Occipital lobe (tissue), 2 donors: ENCODE results near the gene PARD3B. TPM values are rescaled to one million over a fixed set of nuclear protein-coding genes. Genes with fewer than 3 reads are reported as not detected.

ENCODE experiments used
- DNase-seq: peaks from one replicate; lab custom pipeline; 2025; lab: John Stamatoyannopoulos, UW
- total RNA-seq: library from RNA; depleted of rRNA; stranded (reverse); fragments of >200 nt; gene quantifications from one replicate; pipeline ENCODE4 v1.2.3, GENCODE V29; 2014

The PARD3B gene
- total RNA-seq, 1 donor from 2014 or later = 5.6 TPM

DNA sequence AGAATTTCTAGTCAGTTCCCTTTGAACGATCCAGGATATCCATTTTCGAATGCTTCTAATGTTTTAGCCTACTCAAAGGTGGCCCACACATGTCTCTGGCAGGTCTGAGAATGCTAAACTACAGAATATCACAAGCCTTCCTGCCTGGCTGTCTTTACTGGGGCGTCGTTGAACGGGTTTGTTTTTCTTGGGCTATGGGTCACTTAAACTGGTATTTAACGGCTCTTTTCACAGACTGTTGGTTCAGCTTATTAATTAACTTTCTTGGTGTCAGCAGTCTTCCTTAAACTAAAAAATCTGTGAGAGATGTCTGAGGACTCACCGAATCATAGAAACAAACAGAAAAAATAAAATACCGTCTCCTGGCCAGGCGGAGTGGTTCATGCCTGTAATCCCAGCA, 573.9 kb downstream of the PARD3B start:
- DNase-seq = no peak

DNA sequence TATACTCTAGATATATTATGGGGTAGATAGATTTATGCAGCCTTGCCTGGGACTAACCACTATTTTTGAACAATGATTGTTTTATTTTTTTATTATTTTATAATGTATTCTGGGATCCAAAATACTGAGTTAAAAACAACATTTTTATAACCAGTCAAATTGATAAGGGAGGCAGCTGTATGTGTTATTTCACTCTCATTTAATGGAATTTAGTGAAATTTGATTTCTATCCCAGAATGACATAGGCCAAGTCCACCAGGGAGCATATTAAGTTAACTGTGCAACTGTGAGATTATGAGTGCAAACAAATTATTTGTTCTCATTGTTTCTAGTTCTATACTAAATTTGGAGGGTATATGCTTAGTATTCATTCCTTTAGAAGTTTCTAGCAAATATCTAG, 583.5 kb downstream of the PARD3B start:
- DNase-seq = no peak

DNA sequence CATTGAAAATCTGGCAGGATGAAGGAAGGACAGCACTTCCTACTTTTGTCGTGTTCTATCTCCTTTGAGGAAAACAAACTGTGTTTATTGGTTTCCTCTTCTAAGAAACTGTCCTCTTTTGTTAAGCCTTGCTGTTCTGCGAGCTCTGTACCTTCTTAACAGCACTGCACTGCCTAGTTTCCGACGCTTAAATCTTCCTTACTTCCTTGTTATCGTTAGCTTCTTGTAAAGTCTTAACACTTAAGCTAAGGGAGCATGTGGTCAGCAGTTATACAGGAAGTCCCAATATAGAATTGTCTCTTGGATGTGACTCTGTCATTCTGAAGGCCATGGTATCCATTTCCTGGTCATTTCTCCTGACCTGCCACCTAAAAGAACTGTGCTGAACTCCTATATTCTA, 584.3 kb downstream of the PARD3B start:
- no peak for DNase-seq

DNA sequence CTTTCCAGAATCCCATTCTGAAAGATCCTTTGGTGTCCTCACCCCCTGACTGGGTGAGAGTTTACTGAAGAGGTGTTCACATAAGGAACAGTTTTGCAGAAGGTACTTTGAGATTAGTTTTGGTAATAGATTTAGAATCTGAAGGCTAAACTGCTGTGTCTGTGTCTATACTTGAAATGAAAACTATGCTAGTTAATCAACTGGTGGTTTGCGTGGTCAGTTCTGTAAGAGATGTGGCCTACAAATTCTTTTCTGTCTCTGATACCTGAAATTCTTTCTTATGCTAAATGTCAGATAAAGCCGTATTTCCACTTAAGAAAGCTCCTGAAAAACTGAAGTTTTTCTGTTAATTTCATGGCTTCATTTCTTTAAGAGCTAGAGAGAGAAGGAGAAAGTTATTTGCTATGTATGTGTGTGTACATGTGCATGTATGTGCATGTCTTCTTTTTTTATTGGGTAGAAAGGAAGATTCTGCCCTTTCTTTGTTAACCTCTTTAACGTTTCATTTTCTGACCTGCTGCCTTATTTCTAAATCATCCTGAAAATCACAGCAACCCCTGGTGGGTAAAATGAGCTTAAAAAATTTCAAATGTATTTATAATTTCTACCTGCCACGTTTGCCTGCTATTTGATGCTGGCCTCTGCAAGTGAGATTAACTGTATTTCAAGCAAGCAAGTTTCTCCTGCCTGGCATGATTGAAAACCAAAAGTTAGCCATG, 585.0 kb downstream of the PARD3B start:
- DNase-seq = no peak

DNA sequence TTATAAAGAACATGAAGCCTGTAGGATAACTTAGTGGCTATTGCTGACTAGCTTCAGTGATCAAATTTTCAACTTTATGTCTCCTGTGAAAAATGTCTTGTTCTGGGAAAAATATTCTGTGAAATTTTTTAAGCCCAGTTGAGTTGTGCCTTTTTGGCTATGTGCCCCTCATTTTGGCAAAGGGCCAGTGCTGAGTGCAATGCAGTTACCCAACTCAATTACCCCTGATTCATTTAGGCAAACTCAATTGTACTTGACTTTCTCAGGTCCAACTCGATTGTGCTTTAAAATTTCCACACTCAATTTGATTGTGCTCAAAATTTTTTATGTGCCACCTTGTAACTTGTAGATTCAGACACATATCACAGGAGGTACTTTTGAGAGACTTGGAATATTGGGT, 588.3 kb downstream of the PARD3B start:
- DNase-seq = no peak

DNA sequence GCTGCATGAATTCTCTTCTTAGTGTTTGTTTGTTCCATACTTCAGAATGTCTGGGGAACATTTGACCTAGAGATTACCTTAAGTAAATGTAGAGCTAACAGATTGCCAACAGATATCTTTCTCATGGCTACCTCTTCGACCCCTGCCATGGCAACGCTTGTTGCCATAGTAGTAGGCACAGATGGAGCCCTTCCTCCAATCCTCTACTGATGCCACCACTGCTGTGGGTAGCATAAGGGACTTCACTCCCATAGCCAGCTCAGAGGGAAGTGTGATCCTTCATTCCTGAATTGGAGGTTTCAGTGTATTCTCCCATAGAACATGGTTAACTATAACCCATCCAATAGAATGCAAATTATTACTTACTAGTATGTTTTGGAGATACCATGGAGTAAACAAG, 593.5 kb downstream of the PARD3B start:
- DNase-seq = no peak

DNA sequence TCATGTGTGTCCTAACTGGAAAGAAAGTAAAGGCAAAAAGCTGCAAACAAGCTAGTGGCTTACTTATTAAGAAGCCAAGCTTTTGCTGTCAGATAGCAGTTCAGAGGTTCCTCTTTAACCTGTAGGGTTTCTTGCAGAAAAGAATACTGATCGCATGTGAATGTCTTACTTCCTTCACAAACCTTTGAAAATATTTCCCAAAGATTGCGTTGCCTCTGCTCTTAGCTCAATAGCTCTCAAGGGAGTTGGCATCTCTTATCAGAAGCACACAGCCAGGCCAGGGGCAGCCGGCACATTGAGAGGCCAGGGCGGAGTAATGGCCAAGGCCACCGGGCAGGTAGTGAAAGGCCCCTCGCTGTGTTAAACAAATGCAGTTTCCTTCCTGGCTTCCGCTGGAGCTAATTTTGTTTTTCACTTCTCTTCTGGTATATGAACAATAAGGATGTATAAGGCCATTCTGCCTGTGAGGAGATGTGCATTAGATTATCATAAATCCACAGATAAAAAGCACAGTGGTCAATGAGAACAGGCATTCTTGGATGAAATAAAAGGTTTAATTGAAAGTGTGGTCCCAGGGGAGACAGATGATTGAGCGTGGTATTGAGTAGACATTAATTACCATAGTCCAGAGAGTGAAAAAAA, 594.7 kb downstream of the PARD3B start:
- DNase-seq = no peak

DNA sequence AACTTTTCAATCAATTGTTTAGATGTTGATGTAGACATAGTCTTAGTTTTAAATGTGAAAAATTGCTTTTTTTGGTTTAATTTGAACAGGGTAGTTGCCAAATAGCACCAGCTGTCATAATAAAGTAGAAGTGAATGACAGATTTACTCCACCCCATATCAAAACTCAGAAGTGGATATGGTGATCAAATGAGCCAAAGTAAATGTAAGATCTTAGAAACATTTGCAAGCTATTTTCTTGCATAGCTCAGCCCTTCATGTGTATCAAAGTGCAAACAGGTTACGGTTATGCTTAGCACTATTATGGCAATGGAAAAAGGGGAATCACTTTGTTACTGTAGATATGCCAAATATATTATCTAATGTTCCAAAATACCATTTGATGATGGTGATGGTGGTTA, 596.1 kb downstream of the PARD3B start:
- no peak for DNase-seq

DNA sequence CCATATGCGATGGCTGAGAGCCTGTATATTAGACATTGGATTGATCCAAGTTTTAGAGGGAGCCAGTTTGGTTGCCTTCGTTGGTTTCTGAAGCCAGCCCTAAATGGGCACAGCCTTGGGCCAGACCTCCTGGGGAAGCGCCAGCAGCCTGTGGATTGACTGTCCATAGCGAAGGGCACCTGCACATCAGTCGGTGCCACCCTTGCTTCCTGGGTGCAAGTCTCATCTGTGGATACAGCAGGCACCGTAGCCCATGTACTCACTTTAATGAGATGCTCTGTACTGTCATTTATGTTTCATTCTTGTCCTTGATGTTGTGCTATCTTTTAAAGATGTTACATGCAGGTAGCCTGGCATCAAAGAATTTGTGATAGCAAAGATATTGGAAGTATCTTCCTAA, 600.6 kb downstream of the PARD3B start:
- no peak for DNase-seq

DNA sequence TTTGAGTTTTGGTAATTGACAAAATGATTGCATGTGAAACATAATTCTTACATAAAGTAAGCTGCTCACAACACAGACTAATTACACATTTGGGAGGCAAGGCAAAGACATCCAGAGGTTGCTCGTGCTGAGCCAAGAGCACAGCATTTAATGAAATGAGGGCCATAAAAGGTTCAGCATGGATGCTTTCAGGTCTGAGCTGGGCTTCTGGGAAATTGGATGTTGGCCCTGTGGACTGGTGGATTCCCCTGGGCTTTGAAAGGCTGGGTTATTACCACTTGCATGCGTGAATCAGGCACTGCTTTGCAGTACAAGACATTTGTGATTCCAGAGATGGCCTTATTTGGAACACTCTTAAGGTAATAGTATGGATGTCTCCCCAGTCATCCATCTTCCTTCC, 603.5 kb downstream of the PARD3B start:
- no peak for DNase-seq

DNA sequence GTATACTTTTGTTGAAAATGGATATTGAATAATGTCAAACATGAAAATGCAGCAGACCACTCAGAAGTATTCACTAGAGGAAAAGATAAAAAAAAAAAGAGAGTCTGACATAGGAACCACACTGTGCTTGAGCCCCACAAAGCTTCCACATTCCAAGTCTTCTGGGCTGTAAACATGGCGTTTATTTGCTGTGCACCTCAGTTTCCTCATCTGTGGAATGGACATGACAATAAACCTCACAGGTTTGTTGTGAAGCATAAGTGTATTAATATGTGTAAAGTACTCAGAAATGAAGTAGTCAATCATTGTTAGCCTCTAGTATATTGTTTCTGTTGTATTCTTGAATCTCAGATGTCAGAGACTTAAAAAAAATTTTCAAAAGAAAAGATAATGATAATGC, 611.2 kb downstream of the PARD3B start:
- no peak for DNase-seq

DNA sequence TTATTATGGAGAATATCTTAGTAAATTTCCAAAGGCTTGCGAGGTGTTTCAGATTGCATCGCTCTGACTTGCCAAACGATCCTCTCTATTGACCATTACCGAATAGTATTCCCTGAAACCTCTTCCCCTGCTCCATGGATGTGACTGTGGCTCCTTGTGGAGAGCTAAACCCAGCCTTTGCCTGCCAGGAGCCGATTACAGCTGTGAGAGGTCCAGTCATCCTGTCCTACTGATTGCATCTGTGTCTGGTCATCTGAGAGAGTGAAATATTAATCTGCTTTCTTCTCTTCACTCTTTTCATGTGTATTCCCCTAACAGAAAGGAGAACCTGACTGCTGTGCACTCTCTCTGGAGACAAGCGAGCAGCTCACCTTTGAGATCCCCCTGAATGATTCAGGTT, 613.1 kb downstream of the PARD3B start:
- no peak for DNase-seq

DNA sequence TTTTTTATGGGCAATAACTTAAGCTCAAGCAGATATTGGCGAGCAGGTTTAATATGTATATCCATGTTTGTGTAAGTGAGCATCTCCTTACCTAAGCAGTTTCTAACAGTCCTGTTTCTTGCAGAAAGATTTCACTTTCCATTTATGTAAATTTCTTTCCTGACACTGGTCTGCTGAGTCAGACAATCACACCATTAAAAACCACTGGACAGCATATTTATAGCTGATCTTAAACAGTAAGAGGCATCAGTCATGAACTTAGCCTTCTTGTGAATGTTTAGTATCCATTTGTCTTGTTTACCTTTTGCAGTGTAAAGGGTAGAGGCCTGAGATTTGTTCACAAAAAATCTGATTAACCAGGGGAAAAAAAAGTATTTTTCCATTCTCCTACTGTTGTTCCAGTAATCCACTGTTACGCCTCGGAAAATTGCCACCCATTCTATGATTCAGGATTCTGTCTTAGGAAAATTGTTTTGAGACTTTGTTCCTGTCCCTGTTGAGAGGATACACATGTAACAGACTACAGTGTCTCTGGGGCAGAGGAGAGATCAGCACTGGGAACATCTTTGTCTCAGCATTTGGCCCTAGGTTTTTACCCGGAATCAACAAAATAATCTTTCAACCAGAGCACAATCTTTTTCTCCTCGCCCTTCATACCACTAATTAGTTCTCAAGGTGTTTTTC, 616.0 kb downstream of the PARD3B start:
- no peak for DNase-seq

DNA sequence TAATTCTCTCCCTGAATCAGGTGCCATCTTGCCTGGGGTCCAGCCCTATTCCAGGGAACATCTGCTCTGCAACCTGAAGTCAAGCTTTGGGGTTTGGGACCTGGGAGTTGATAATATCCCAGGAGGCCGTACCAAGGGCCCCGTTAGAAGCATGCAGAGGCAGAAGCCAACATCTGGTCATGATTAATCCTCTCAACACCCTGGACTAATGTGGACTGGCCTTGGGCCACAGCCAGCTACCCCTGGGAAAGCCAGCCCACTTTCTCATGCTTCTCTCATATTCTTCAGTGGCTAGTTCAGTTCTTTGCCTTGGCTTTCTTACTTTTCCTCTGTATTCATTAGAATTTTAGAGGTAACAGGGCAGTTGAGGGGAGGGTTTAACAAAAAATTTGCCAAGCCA, 621.5 kb downstream of the PARD3B start:
- no peak for DNase-seq

DNA sequence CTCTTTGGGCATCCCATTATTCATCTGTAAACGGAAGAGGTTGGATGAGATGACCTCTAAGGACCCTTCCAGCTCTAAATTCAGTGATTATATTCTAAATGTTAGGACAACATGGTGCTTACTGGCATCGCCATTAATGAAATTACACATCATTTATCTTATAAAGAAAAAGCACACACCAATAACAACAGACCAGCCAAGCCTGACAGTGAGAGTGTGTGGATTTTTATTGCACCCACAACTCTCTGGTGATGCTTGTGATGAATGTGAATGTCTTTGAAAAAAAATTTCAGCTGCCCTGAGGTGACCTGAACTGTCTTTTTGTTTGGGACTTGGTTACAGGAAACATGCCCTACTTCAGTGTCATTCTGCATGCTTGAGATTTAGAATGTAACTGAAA, 623.7 kb downstream of the PARD3B start:
- DNase-seq = no peak

DNA sequence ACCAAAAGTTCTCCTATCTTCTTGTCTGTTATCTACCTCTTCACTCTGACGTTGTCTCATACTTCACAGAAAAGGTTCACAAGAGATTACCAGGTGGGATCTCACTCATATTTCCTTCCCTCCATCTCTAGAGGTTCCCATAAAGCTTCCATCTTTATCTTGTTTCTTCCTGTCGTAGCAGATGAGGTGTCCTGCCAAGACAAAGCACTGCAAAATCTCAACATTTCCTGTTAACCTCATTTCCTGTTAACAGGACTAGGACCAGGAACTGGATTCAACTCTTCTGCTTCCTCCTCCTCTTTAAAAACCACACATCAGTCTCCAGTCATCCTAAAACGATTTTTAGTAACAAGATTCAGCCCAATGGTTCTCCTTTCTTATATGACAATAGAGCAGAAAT, 624.2 kb downstream of the PARD3B start:
- DNase-seq = no peak

DNA sequence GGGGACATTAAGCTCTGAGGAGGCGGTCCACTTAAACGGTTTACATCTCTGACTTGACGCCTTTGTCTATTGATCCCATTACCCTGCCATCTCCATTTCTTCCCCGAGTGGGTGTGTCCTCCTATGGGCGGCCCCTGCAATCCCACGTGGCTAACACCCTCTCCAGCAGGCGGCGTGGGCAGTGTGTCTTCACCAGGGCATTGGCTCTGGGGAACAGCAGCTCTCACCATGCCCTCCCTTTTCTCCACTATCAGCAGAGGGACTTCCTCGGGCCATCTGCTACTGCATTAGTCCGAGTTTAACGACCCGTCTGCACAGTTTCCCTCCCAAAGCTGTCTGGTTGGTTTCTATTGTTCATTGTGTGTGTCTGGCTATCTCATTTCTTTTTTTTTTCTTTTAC, 625.1 kb downstream of the PARD3B start:
- no peak for DNase-seq

DNA sequence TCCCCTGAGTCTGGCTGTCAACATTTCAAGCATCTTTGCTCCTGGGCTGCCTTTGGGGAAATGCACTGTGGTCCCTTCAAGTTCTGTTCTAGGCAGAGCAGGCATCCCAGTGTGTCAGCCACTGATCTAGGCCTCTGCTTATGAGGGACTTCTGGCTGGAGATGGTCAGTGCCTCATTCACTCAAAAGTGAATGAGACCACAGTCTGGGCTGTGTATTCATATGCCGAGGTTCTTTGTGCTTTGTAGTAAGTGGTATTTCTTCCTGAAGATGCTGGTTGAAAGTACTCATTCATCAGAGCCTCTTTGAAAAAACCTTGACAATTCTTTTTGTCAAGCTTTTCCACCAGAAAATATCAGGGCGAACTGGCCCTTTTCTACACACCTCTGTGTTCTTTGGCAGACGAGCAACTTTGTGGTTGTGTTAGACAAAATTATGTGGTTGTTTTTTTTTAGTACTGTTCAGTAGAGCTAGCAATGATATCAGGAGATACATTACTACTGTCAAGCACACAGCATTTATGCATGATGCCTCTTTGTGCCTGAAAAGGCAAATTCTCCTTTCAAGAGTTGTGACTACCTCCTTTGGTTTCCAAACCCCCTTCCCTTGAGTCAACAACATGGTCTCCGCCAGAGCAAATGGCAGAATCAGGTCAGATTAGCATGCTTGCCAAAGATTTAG, 626.1 kb downstream of the PARD3B start:
- no peak for DNase-seq

DNA sequence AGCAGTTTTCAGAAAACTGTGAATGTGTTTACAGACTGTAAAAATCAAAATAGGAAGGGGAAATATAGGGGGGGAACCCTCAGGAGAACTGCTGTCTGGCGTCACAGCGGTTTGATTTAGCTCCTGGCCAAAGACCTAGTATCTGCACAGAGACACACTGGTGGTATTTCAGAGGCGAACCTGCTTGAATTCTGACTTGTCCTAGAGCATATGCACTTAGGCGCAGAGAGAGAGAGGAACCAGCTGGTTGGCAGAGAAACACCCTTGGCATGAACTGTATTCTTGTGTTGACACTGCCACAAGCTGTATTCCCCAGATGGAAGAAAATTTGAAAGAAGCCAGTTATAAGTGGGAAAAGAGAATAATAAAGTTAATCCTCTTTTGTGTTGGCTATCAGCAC, 630.6 kb downstream of the PARD3B start:
- no peak for DNase-seq

DNA sequence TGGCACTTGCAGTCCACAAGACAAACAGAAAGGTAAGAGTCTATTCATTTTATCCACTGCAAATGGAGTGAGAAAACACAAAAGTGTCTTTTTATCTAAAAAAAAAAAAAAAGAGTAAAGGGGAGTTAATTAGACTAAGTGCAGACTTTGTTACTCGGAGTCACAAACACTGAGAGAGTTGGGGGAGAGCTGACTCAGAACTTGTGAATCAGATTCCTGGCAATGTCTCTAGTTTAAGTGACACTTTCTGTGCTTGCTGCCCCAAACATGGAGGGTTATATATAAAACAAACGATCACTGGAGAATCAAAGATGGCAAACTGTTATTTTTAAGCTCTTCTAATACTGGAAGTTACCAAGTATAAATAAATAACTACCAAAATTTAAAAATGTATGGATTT, 631.3 kb downstream of the PARD3B start:
- no peak for DNase-seq

DNA sequence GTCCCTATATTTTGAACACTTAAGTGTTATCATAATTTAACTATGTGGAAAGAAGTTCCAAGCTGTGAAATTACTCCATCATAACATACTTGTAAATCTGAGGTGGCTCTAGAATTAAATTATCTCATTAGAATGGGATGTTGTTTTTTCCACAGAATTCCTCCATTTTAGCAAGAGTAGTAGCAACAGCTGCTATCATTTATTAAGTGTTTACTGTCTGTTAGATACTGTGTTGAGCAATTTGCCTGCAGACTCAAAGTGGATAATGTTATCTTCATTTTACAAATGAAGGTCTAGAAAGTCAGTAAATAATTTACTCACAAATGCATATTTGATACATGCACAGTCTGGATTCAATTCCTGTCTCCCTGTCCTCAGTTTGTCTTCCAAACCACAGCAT, 632.3 kb downstream of the PARD3B start:
- no peak for DNase-seq

DNA sequence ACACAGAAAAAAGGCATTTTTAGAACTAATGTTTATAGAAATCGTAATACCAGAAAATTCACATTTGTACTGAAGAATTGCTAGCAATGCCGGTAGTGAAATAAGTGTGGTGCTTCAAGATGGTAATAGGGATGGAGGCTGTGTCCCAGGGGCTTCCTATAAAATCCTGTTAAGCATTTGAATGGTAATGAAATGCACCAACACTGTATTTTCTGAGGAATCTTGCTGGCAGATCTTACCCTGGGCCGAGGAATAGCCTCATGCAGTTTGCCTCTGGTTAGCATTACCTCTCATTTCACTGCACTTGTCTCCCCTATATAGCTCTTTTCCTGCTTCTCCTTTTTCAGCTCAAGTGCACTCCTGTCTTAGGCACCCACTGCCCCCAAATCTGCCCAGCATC, 635.5 kb downstream of the PARD3B start:
- no peak for DNase-seq
